Neutrophil (primary cell): ENCODE data around the gene LNX1.

Experiments used
- H3K27ac ChIP-seq: fragments of 200-600 bp; sonication (generic); 2 replicates; pipeline ENCODE4 v1.5.1; 2016; ENCODE audit warnings: mild to moderate bottlenecking, moderate library complexity
- H3K27me3 ChIP-seq: fragments of 200-600 bp; sonication (generic); 2 replicates; pipeline ENCODE4 v1.6.0; 2016; ENCODE audit warnings: mild to moderate bottlenecking
- H3K36me3 ChIP-seq: fragments of 200-600 bp; sonication (generic); 2 replicates; pipeline ENCODE4 v1.5.1; 2017
- H3K4me1 ChIP-seq, 2 experiments: fragments of 200-600 bp in 1 of 2; sonication (generic) in 1 of 2; 1 replicate in 1 of 2; 2 replicates in 1 of 2; pipeline versions ENCODE4 v1.5.1 to v1.6.1; 2013 to 2016; ENCODE audit warnings: low read depth in 1 of 2, low read length in 1 of 2, mild to moderate bottlenecking in 1 of 2, moderate library complexity in 1 of 2; ENCODE audit not compliant: control insufficient read depth in 1 of 2, insufficient read depth in 1 of 2
- H3K4me3 ChIP-seq, 2 experiments: fragments of 200-600 bp in 1 of 2; sonication (generic) in 1 of 2; 1 replicate in 1 of 2; 2 replicates in 1 of 2; pipeline ENCODE4 v1.5.1; 2013 to 2016; ENCODE audit warnings: low read depth in 1 of 2, low read length in 1 of 2, mild to moderate bottlenecking in 1 of 2, moderate library complexity in 1 of 2
- H3K9me3 ChIP-seq: fragments of 200-600 bp; sonication (generic); 2 replicates; pipeline ENCODE4 v1.5.1; 2016
- CTCF ChIP-seq: fragments of 200-600 bp; sonication (generic); IDR thresholded peaks from 2 replicates; pipeline ENCODE4 v1.5.1; 2016; ENCODE audit warnings: antibody characterized with exemption

Gene LNX1

GRCh38 chr4:53619431-53619830 is 28.1 kb upstream of the LNX1 start:
- H3K27ac ChIP-seq, result no peak overlapping the region
- no peak for TF ChIP-seq CTCF
- no peak overlapping the region for H3K4me3 ChIP-seq
- H3K9me3 ChIP-seq, result no peaks in the 10 kb centered on the region
- H3K4me1 ChIP-seq, result no peaks in the 10 kb centered on the region
- no peaks in the 10 kb centered on the region for H3K27me3 ChIP-seq
- H3K36me3 ChIP-seq, result no peaks in the 10 kb centered on the region

GRCh38 chr4:53618321-53618720 is 27.0 kb upstream of the LNX1 start:
- Histone ChIP-seq H3K4me1 (no peaks in the 10 kb centered on the region), H3K36me3 (no peaks in the 10 kb centered on the region), H3K4me3 (no peak overlapping the region), H3K27ac (no peak overlapping the region), H3K27me3 (no peaks in the 10 kb centered on the region), H3K9me3 (no peaks in the 10 kb centered on the region)
- TF ChIP-seq CTCF, result no peak

GRCh38 chr4:53617101-53617680 is 25.9 kb upstream of the LNX1 start:
- no peak for TF ChIP-seq CTCF
- no peaks in the 10 kb centered on the region for H3K4me1 ChIP-seq
- H3K36me3 ChIP-seq, result no peaks in the 10 kb centered on the region
- no peak overlapping the region for H3K4me3 ChIP-seq
- H3K9me3 ChIP-seq, result no peaks in the 10 kb centered on the region
- no peak overlapping the region for H3K27ac ChIP-seq
- no peaks in the 10 kb centered on the region for H3K27me3 ChIP-seq

- Histone ChIP-seq H3K27ac (no peak overlapping the region), H3K9me3 (no peaks in the 10 kb centered on the region), H3K36me3 (no peaks in the 10 kb centered on the region), H3K27me3 (no peaks in the 10 kb centered on the region), H3K4me1 (no peaks in the 10 kb centered on the region), H3K4me3 (no peak overlapping the region)
- no peak for TF ChIP-seq CTCF
Observed at GRCh38 chr4:53616219-53616618, 24.9 kb upstream of the LNX1 start.

GRCh38 chr4:53614591-53614990 is 23.3 kb upstream of the LNX1 start:
- no peak overlapping the region for H3K27ac ChIP-seq
- H3K4me1 ChIP-seq, result no peaks in the 10 kb centered on the region
- no peak for TF ChIP-seq CTCF
- no peak overlapping the region for H3K4me3 ChIP-seq
- H3K9me3 ChIP-seq, result no peaks in the 10 kb centered on the region
- no peaks in the 10 kb centered on the region for H3K27me3 ChIP-seq
- no peaks in the 10 kb centered on the region for H3K36me3 ChIP-seq

GRCh38 chr4:53613428-53613827 is 22.1 kb upstream of the LNX1 start:
- Histone ChIP-seq H3K36me3 (no peaks in the 10 kb centered on the region), H3K27ac (no peak overlapping the region), H3K4me1 (no peaks in the 10 kb centered on the region), H3K9me3 (no peaks in the 10 kb centered on the region), H3K4me3 (no peak overlapping the region), H3K27me3 (no peaks in the 10 kb centered on the region)
- no peak for TF ChIP-seq CTCF
